Eye (tissue), 1 donor: Measurements from ENCODE around the gene UBE2D2.

Source experiments
- DNase-seq: peaks from one replicate; pipeline ENCODE4 v3.0.0-alpha.2; 2015

The UBE2D2 gene

GRCh38 chr5:139649082-139649991 lies 88.2 kb downstream of the UBE2D2 start:
- DNase-seq, result peak; percentile 76

- DNase-seq, result peak; percentile 73
Measured at GRCh38 chr5:139650031-139650688, 89.0 kb downstream of the UBE2D2 start.

- DNase-seq, result peak; percentile 72
Measured at GRCh38 chr5:139650689-139651042, 89.5 kb downstream of the UBE2D2 start.

- peak; percentile 81 for DNase-seq
Measured at GRCh38 chr5:139651043-139651834, 90.1 kb downstream of the UBE2D2 start.

- peak; percentile 95 for DNase-seq
Measured at GRCh38 chr5:139651853-139652787, 91.0 kb downstream of the UBE2D2 start.

GRCh38 chr5:139652788-139653241 lies 91.7 kb downstream of the UBE2D2 start:
- DNase-seq, result no peak

GRCh38 chr5:139653616-139654015 lies 92.5 kb downstream of the UBE2D2 start:
- DNase-seq, result no peak

GRCh38 chr5:139654464-139654863 lies 93.3 kb downstream of the UBE2D2 start:
- no peak for DNase-seq

- DNase-seq, result no peak
Measured at GRCh38 chr5:139654871-139655491, 93.8 kb downstream of the UBE2D2 start.

GRCh38 chr5:139655727-139656271 lies 94.7 kb downstream of the UBE2D2 start:
- DNase-seq, result peak; percentile 68

- DNase-seq, result no peak
Measured at GRCh38 chr5:139657363-139658321, 96.5 kb downstream of the UBE2D2 start.

- no peak for DNase-seq
Measured at GRCh38 chr5:139658501-139658927, 97.4 kb downstream of the UBE2D2 start.

- no peak for DNase-seq
Measured at GRCh38 chr5:139658928-139659667, 98.0 kb downstream of the UBE2D2 start.

GRCh38 chr5:139659695-139660101 lies 98.6 kb downstream of the UBE2D2 start:
- DNase-seq, result peak; percentile 84

GRCh38 chr5:139660105-139660922 lies 99.2 kb downstream of the UBE2D2 start:
- peak; percentile 68 for DNase-seq

- DNase-seq, result peak; percentile 79
Measured at GRCh38 chr5:139660923-139661814, 100.0 kb downstream of the UBE2D2 start.

- no peak for DNase-seq
Measured at GRCh38 chr5:139662617-139663016, 101.5 kb downstream of the UBE2D2 start.
